K562 (cell line): ENCODE results near the gene PACS1. TPM values are rescaled to one million over a fixed set of nuclear protein-coding genes. Genes with fewer than 3 reads are reported as not detected.

Source experiments
- ATAC-seq: fragments of 200-7000 bp; cut with Tn5 transposase; 3 replicates; pipeline ENCODE4 v1.9.1; 2020; ENCODE audit warnings: moderate library complexity
- BruUV-seq: library from RNA; stranded (reverse); fragments of 400-500 nt; replicated peaks from 2 replicates; lab custom pipeline; 2021; lab: Mats Ljungman, UMichigan
- CTCF ChIA-PET: fragments of 300-600 bp; formaldehyde crosslinking; extraction: SDS; loops from one replicate; lab custom pipeline; 2021; ENCODE audit warnings: low intra/inter-chr PET ratio; lab: Yijun Ruan, JAX
- POLR2A ChIA-PET: fragments of 300-600, 350-650 bp; sonication (Branson Sonifier 250); formaldehyde crosslinking; extraction: SDS; loops from one replicate; lab custom pipeline; 2021; ENCODE audit warnings: antibody characterized with exemption, inconsistent platforms; lab: Yijun Ruan, JAX
- DNase-seq, 4 experiments: peaks; one replicate each; pipeline versions ENCODE4 v3.0.0 to v3.0.0-alpha.2; 2011 to 2018; ENCODE audit warnings: low spot score in 3 of 4, mixed read lengths in 3 of 4; ENCODE audit errors: extremely low read depth in 1 of 4
- FAIRE-seq: peaks from 2 replicates; lab custom pipeline; 2011; peaks lifted over from hg19 to GRCh38; lab: Jason Lieb, UNC
- H2AFZ ChIP-seq: 2 replicates; pipeline ENCODE4 v1.6.0; 2011; ENCODE audit warnings: low read depth, low read length, control low read depth, inconsistent platforms
- H3K27ac ChIP-seq: fragments of 200-600 bp; 3 replicates; pipeline ENCODE4 v1.8.0; 2011; ENCODE audit warnings: low read depth, mild to moderate bottlenecking, control low read depth, inconsistent platforms, low read length, moderate library complexity, mixed read lengths; ENCODE audit errors: extremely low read depth
- H3K27me3 ChIP-seq, 2 experiments: fragments of 300-600 bp in 1 of 2; 2 replicates in 1 of 2; 3 replicates in 1 of 2; pipeline versions ENCODE4 v1.6.0 to v1.8.0; 2011; ENCODE audit warnings: inconsistent platforms in 2 of 2, low read length in 2 of 2, mild to moderate bottlenecking in 1 of 2, mixed read lengths in 1 of 2, moderate library complexity in 1 of 2; ENCODE audit not compliant: control insufficient read depth in 2 of 2, insufficient read depth in 2 of 2
- H3K36me3 ChIP-seq: fragments of 300-600 bp; 3 replicates; pipeline ENCODE4 v1.8.0; 2011; ENCODE audit warnings: mild to moderate bottlenecking, low read length, inconsistent platforms; ENCODE audit not compliant: control insufficient read depth, insufficient read depth
- H3K4me1 ChIP-seq, 2 experiments: fragments of 200-600 bp in 1 of 2; replicated peaks in 1 of 2; 2 replicates in 1 of 2; 3 replicates in 1 of 2; pipeline versions ENCODE4 v1.5.1 to v1.8.0; 2011; ENCODE audit warnings: inconsistent platforms in 2 of 2, low read length in 2 of 2, mild to moderate bottlenecking in 1 of 2, mixed read lengths in 1 of 2, moderate library complexity in 1 of 2; ENCODE audit not compliant: control insufficient read depth in 2 of 2, insufficient read depth in 2 of 2
- H3K4me2 ChIP-seq: 2 replicates; pipeline ENCODE4 v1.6.1; 2011; ENCODE audit warnings: low read length, control low read depth, inconsistent platforms, mixed read lengths; ENCODE audit not compliant: insufficient read depth
- H3K4me3 ChIP-seq: fragments of 200-600 bp; sonication (generic), shearing (Covaris generic); 2 replicates; pipeline ENCODE4 v1.5.1; 2016; ENCODE audit warnings: control low read depth, inconsistent platforms
- H3K79me2 ChIP-seq: fragments of 200-600 bp; 3 replicates; pipeline ENCODE4 v1.8.0; 2011; ENCODE audit warnings: low read length, inconsistent platforms; ENCODE audit not compliant: control insufficient read depth, insufficient read depth
- H3K9ac ChIP-seq, 2 experiments: 2 replicates each; pipeline versions ENCODE4 v1.6.0 to v1.6.1; 2011; ENCODE audit warnings: low read depth in 2 of 2, low read length in 2 of 2, control low read depth in 1 of 2, inconsistent platforms in 1 of 2, mild to moderate bottlenecking in 1 of 2, mixed read lengths in 1 of 2; ENCODE audit not compliant: insufficient read depth in 1 of 2
- H3K9me1 ChIP-seq: one replicate; pipeline ENCODE4 v1.6.0; 2011; ENCODE audit warnings: inconsistent platforms, mild to moderate bottlenecking, low read length, moderate library complexity; ENCODE audit not compliant: control insufficient read depth, insufficient read depth
- H3K9me3 ChIP-seq: replicated peaks from 2 replicates; pipeline ENCODE4 v1.5.1; 2011; ENCODE audit warnings: low read depth, low read length, inconsistent platforms; ENCODE audit not compliant: control insufficient read depth, insufficient read depth
- H4K20me1 ChIP-seq: replicated peaks from 2 replicates; pipeline ENCODE4 v1.6.1; 2011; ENCODE audit warnings: low read length, inconsistent platforms, mixed read lengths; ENCODE audit not compliant: control insufficient read depth, insufficient read depth
- CGGBP1 ChIP-seq: fragments of 250-450 bp; sonication (Bioruptor Pico); IDR thresholded peaks from 2 replicates; pipeline ENCODE4 v1.9.0; 2021; ENCODE audit warnings: mild to moderate bottlenecking
- EP300 ChIP-seq: IDR thresholded peaks from 2 replicates; pipeline ENCODE4 v1.6.1; 2012; ENCODE audit warnings: low read length, improper control_type of control experiment
- FOXK1 ChIP-seq: sonication (generic); formaldehyde crosslinking; IDR thresholded peaks from 2 replicates; pipeline ENCODE4 v1.8.0; 2022; ENCODE audit warnings: missing genetic modification reagents, mild to moderate bottlenecking, borderline replicate concordance
- FOXP1 ChIP-seq: sonication (generic); formaldehyde crosslinking; IDR thresholded peaks from 2 replicates; pipeline ENCODE4 v1.8.0; 2022; ENCODE audit warnings: mild to moderate bottlenecking, missing genetic modification reagents
- GTF2F1 ChIP-seq: IDR thresholded peaks from 2 replicates; pipeline ENCODE4 v1.6.1; 2011; ENCODE audit warnings: low read depth, low read length, improper control_type of control experiment
- HDAC1 ChIP-seq, 2 experiments: fragments of 450-650 bp; IDR thresholded peaks; 2 replicates each; pipeline ENCODE4 v1.6.1; 2016 to 2017; ENCODE audit warnings: inconsistent platforms in 1 of 2, mild to moderate bottlenecking in 1 of 2, moderate library complexity in 1 of 2
- HOXB6 ChIP-seq: fragments of 250-450 bp; sonication (Bioruptor Pico); IDR thresholded peaks from 2 replicates; pipeline ENCODE4 v1.5.1; 2022; ENCODE audit warnings: mild to moderate bottlenecking, borderline replicate concordance
- IRF2 ChIP-seq: sonication (generic); formaldehyde crosslinking; IDR thresholded peaks from 2 replicates; pipeline ENCODE4 v1.8.1; 2022; ENCODE audit warnings: mild to moderate bottlenecking, missing genetic modification reagents
- MAFF ChIP-seq: IDR thresholded peaks from 2 replicates; pipeline ENCODE4 v1.6.1; 2012; ENCODE audit warnings: low read length, improper control_type of control experiment
- NFATC3 ChIP-seq: fragments of 450-650 bp; IDR thresholded peaks from 2 replicates; pipeline ENCODE4 v1.6.1; 2017; ENCODE audit warnings: mild to moderate bottlenecking
- NR2F6 ChIP-seq: fragments of 450-650 bp; formaldehyde crosslinking; IDR thresholded peaks from 2 replicates; pipeline ENCODE4 v1.4.0; 2020; ENCODE audit warnings: mild to moderate bottlenecking
- OTX1 ChIP-seq: fragments of 450-650 bp; formaldehyde crosslinking; IDR thresholded peaks from 2 replicates; pipeline ENCODE4 v1.4.0; 2022; ENCODE audit warnings: mild to moderate bottlenecking
- PBX2 ChIP-seq, 2 experiments: IDR thresholded peaks in 1 of 2; conservative IDR thresholded peaks in 1 of 2; 2 replicates each; pipeline ENCODE4 v1.6.1; 2016; ENCODE audit warnings: low read depth in 2 of 2, mild to moderate bottlenecking in 1 of 2, missing compliant biosample characterization in 1 of 2, missing genetic modification characterization in 1 of 2, moderate library complexity in 1 of 2
- SRSF1 ChIP-seq: fragments of 200-400 bp; formaldehyde crosslinking; IDR thresholded peaks from 2 replicates; pipeline ENCODE4 v1.6.1; 2017; ENCODE audit warnings: mild to moderate bottlenecking, low read depth, low read length, moderate library complexity
- TOE1 ChIP-seq, 2 experiments: fragments of 450-650 bp in 1 of 2; sonication (generic) in 1 of 2; formaldehyde crosslinking in 1 of 2; IDR thresholded peaks; 2 replicates each; pipeline versions ENCODE4 v1.7.1 to v1.8.0; 2016 to 2022; ENCODE audit warnings: borderline replicate concordance in 2 of 2, mild to moderate bottlenecking in 2 of 2, antibody characterized with exemption in 1 of 2, inconsistent platforms in 1 of 2, low read depth in 1 of 2, missing genetic modification reagents in 1 of 2, moderate library complexity in 1 of 2
- USF1 ChIP-seq: sonication (generic); formaldehyde crosslinking; IDR thresholded peaks from 2 replicates; pipeline ENCODE4 v1.9.0; 2022; ENCODE audit warnings: mild to moderate bottlenecking, missing genetic modification reagents
- ZNF174 ChIP-seq: fragments of 250-450 bp; sonication (Bioruptor Pico); IDR thresholded peaks from 2 replicates; pipeline ENCODE4 v1.4.0; 2020; ENCODE audit warnings: mild to moderate bottlenecking
- ZNF408 ChIP-seq: fragments of 250-450 bp; sonication (Bioruptor Pico); IDR thresholded peaks from 2 replicates; pipeline ENCODE4 v1.4.0; 2020; ENCODE audit warnings: low read depth, mild to moderate bottlenecking, moderate library complexity
- ZNF717 ChIP-seq: fragments of 250-450 bp; sonication (Bioruptor Pico); IDR thresholded peaks from 2 replicates; pipeline ENCODE4 v1.5.0; 2021
- ZNF79 ChIP-seq: fragments of 250-450 bp; sonication (Bioruptor Pico); IDR thresholded peaks from 2 replicates; pipeline ENCODE4 v1.4.0; 2020; ENCODE audit warnings: low read depth, mild to moderate bottlenecking, moderate library complexity
- WGBS: fragments of 100-300 bp; shearing (Covaris generic); methylation state at CpG from one replicate; pipeline ENCODE4 v1.1.6; 2016; ENCODE audit warnings: low coverage, mixed read lengths; ENCODE audit not compliant: insufficient coverage; ENCODE audit errors: missing lambda C conversion rate; 5-methylcytosine and 5-hydroxymethylcytosine counted together
- in situ Hi-C: fragments of 300-500 bp; cut with MboI; formaldehyde crosslinking; loops from 4 replicates; pipeline ENCODE4 v1.15.0; 2018; ENCODE audit warnings: inconsistent platforms, mixed read lengths
- intact Hi-C: fragments of 100-400 bp; cut with micrococcal nuclease; formaldehyde crosslinking; loops from 2 replicates; pipeline ENCODE4 v1.14.2; 2022
- polyA plus RNA-seq, 8 experiments: library from polyadenylated mRNA; depleted of rRNA in 4 of 8; stranded (reverse) in 5 of 8; unstranded in 3 of 8; fragments of >200 nt; fragmentation: Nextera tagmentation in 2 of 8; fragmentation: Illumina TruSeq in 1 of 8; extraction: Ambion mirVana in 2 of 8; extraction: Trizol in 1 of 8; gene quantifications; 2 replicates each; pipeline versions ENCODE4 v1.2.1 to v1.2.3, GENCODE V29; 2011 to 2014; ENCODE audit warnings: inconsistent platforms in 1 of 8, missing spikeins in 1 of 8
- total RNA-seq, 7 experiments: library from RNA; depleted of rRNA in 6 of 7; stranded (reverse); fragments of >200 nt in 6 of 7; fragmentation: Illumina TruSeq in 2 of 7; extraction: Trizol in 2 of 7; gene quantifications; 2 replicates each; pipeline versions ENCODE4 v1.2.1 to v1.2.3, GENCODE V29; 2011 to 2021; ENCODE audit warnings: low replicate concordance in 1 of 7

PACS1 gene
- total and polyA plus RNA-seq, 9 of the 15 experiments (the other 6 are each of a cell fraction or from before 2014, with no cell fraction given): 0.34 to 28.1 (median 8.5) TPM

- TF ChIP-seq HDAC1 (IDR thresholded peaks at IDR 0.05) (no peak), TOE1 (IDR thresholded peaks at IDR 0.05; ENCODE audit: borderline replicate concordance) (no peak), TOE1 (CRISPR knock-in tag; IDR thresholded peaks at IDR 0.05; ENCODE audit: borderline replicate concordance, low read depth) (no peak), IRF2 (CRISPR knock-in tag) (no peak), FOXP1 (CRISPR knock-in tag) (no peak), FOXK1 (no peak), OTX1 (CRISPR knock-in tag) (no peak)
Measured at GRCh38 chr11:66160709-66161108, 90.6 kb downstream of the PACS1 start (continued).

GRCh38 chr11:66168289-66168688 is 98.2 kb downstream of the PACS1 start:
- 80% methylated on average over 7 of the region's 7 CpGs for WGBS
- H3K9ac ChIP-seq: no peak overlapping the region
- peaks cover 0 to 5% of the 10 kb centered on the region in 2 experiments; a peak in 2 of 5 replicates for H3K4me1 ChIP-seq
- TF ChIP-seq ZNF408 (CRISPR knock-in tag) (no peak), SRSF1 (no peak), NFATC3 (no peak), PBX2 (CRISPR knock-in tag; IDR thresholded peaks at IDR 0.05; ENCODE audit: low read depth) (no peak), PBX2 (tag; conservative IDR thresholded peaks at IDR 0.05; ENCODE audit: low read depth) (no peak), EP300 (no peak), USF1 (CRISPR knock-in tag) (no peak), GTF2F1 (no peak), ZNF174 (no peak), ZNF717 (no peak), CGGBP1 (CRISPR knock-in tag) (no peak), MAFF (no peak), HOXB6 (CRISPR knock-in tag) (no peak), NR2F6 (no peak), ZNF79 (CRISPR knock-in tag) (no peak)
- in situ Hi-C loops: no loop called here
- no peak overlapping the region for H2AFZ ChIP-seq
- no peak overlapping the region for H3K4me2 ChIP-seq
- H3K27ac ChIP-seq: no peak overlapping the region
- POLR2A ChIA-PET: interaction anchor here (0.9 to 1.2 kb wide), 3 partner anchors 9 to 17 kb away, joined by 3 to 4 read pairs (median 3); no protein-coding TSS in a partner anchor
- no peak overlapping the region for H3K4me3 ChIP-seq
- CTCF ChIA-PET: no interaction called here
- DNase-seq: no peak
- no peaks in the 10 kb centered on the region for H3K9me3 ChIP-seq
- H3K36me3 ChIP-seq: no peaks in the 10 kb centered on the region
- no peaks in the 10 kb centered on the region for H3K79me2 ChIP-seq
- FAIRE-seq: no peak
- BruUV-seq: no TSS peak
- H4K20me1 ChIP-seq: no peaks in the 10 kb centered on the region
- intact Hi-C loops: no loop called here
- H3K27me3 ChIP-seq: no peaks in the 10 kb centered on the region; a peak in 1 of 5 replicates
- H3K9me1 ChIP-seq: no peaks in the 10 kb centered on the region
- ATAC-seq: no peak
